ENCODE data around the gene POC1A.

Gene POC1A

GRCh38 chr3:52126036-52126435 is 28.2 kb downstream of the POC1A start:
- FAIRE-seq, result no peak

- no peak for FAIRE-seq
Measured at GRCh38 chr3:52124766-52125165, 29.5 kb downstream of the POC1A start.

GRCh38 chr3:52124126-52124525 is 30.1 kb downstream of the POC1A start:
- no peak for FAIRE-seq

- no peak for FAIRE-seq
Measured at GRCh38 chr3:52123106-52123725, 31.0 kb downstream of the POC1A start.

- no peak for FAIRE-seq
Measured at GRCh38 chr3:52122491-52122890, 31.7 kb downstream of the POC1A start.

- FAIRE-seq, result no peak
Measured at GRCh38 chr3:52121813-52122212, 32.4 kb downstream of the POC1A start.

GRCh38 chr3:52121464-52121805 is 32.8 kb downstream of the POC1A start:
- FAIRE-seq, result no peak

- FAIRE-seq, result no peak
Measured at GRCh38 chr3:52120556-52121463, 33.4 kb downstream of the POC1A start.

GRCh38 chr3:52119826-52120225 is 34.4 kb downstream of the POC1A start:
- FAIRE-seq, result no peak

- no peak for FAIRE-seq
Measured at GRCh38 chr3:52119099-52119498, 35.1 kb downstream of the POC1A start.

- FAIRE-seq, result no peak
Measured at GRCh38 chr3:52118156-52118875, 35.9 kb downstream of the POC1A start.

- FAIRE-seq, result no peak
Measured at GRCh38 chr3:52117537-52117936, 36.7 kb downstream of the POC1A start.

GRCh38 chr3:52112056-52112455 is 42.2 kb downstream of the POC1A start:
- FAIRE-seq, result no peak

GRCh38 chr3:52110502-52110901 is 43.7 kb downstream of the POC1A start:
- FAIRE-seq, result no peak

- no peak for FAIRE-seq
Measured at GRCh38 chr3:52109611-52110301, 44.5 kb downstream of the POC1A start.

GRCh38 chr3:52108302-52109232 is 45.7 kb downstream of the POC1A start:
- no peak for FAIRE-seq

GRCh38 chr3:52106951-52107611 is 47.1 kb downstream of the POC1A start:
- FAIRE-seq, result no peak

GRCh38 chr3:52104684-52105640 is 49.3 kb downstream of the POC1A start:
- no peak for FAIRE-seq

- no peak for FAIRE-seq
Measured at GRCh38 chr3:52102934-52103333, 51.3 kb downstream of the POC1A start.

GRCh38 chr3:52099001-52099401 is 55.2 kb downstream of the POC1A start:
- FAIRE-seq, result no peak

Measured in endometrium (tissue), 2 donors.